Epithelial cell of proximal tubule (primary cell): ENCODE measurements around the gene GPBP1L1. TPM values are rescaled to one million over a fixed set of nuclear protein-coding genes. Genes with fewer than 3 reads are reported as not detected.
"Not testable (repeated sequence)": the region's sequence is repeated elsewhere in the genome, so short reads cannot be mapped to it uniquely, and the experiment has no call there.

ENCODE experiments used
- DNase-seq: peaks from one replicate; pipeline ENCODE4 v3.0.0-alpha.2; 2011; ENCODE audit warnings: low read depth
- H3K4me3 ChIP-seq: 2 replicates; pipeline ENCODE4 v1.5.1; 2011; ENCODE audit warnings: low read depth, mild to moderate bottlenecking, low read length
- CTCF ChIP-seq: conservative IDR thresholded peaks from 2 replicates; pipeline ENCODE4 v1.5.1; 2012; ENCODE audit warnings: low read depth, mild to moderate bottlenecking, low read length
- total RNA-seq: library from RNA; depleted of rRNA; stranded (reverse); fragments of >200 nt; gene quantifications from 2 replicates; pipeline ENCODE4 v1.2.3, GENCODE V29; 2015

The GPBP1L1 gene
- total RNA-seq, 1 donor from 2014 or later = 87.8 TPM

- no peak for DNase-seq
- no peak for TF ChIP-seq CTCF
- no peak overlapping the region for H3K4me3 ChIP-seq
Measured at GRCh38 chr1:45677751-45678245, 8.5 kb downstream of the GPBP1L1 start.

GRCh38 chr1:45676553-45676952, 9.8 kb downstream of the GPBP1L1 start:
- H3K4me3 ChIP-seq, DNase-seq: not testable (repeated sequence)

- no peak for TF ChIP-seq CTCF
- no peak for DNase-seq
- no peak overlapping the region for H3K4me3 ChIP-seq
Measured at GRCh38 chr1:45674478-45674877, 11.9 kb downstream of the GPBP1L1 start.

GRCh38 chr1:45673956-45674355, 12.4 kb downstream of the GPBP1L1 start:
- no peak for DNase-seq
- H3K4me3 ChIP-seq = no peak overlapping the region
- TF ChIP-seq CTCF = no peak

GRCh38 chr1:45669859-45670655, 16.3 kb downstream of the GPBP1L1 start:
- DNase-seq = no peak
- no peak for TF ChIP-seq CTCF
- H3K4me3 ChIP-seq = no peak overlapping the region

- no peak for TF ChIP-seq CTCF
- no peak overlapping the region for H3K4me3 ChIP-seq
- DNase-seq = no peak
Measured at GRCh38 chr1:45669379-45669778, 17.0 kb downstream of the GPBP1L1 start.

- no peak overlapping the region for H3K4me3 ChIP-seq
- no peak for DNase-seq
- TF ChIP-seq CTCF = no peak
Measured at GRCh38 chr1:45668526-45668925, 17.8 kb downstream of the GPBP1L1 start.
